Mucosa of rectum (tissue), 2 donors: Measurements from ENCODE around the gene P2RX3.
"Not testable (repeated sequence)": the region's sequence is repeated elsewhere in the genome, so short reads cannot be mapped to it uniquely, and the experiment has no call there.

Source experiments
- H3K27ac ChIP-seq, 2 donors: one replicate each; pipeline ENCODE4 v1.7.0; 2013; ENCODE audit warnings: inconsistent platforms in 2 of 2, low read depth in 2 of 2, low read length in 2 of 2
- H3K27me3 ChIP-seq, 2 donors: one replicate each; pipeline ENCODE4 v1.7.0; 2013; ENCODE audit warnings: low read length in 2 of 2; ENCODE audit not compliant: control insufficient read depth in 2 of 2, insufficient read depth in 2 of 2
- H3K36me3 ChIP-seq, 2 donors: one replicate each; pipeline ENCODE4 v1.7.0; 2013; ENCODE audit warnings: low read length in 2 of 2; ENCODE audit not compliant: control insufficient read depth in 2 of 2, insufficient read depth in 2 of 2
- H3K4me1 ChIP-seq, 2 donors: one replicate each; pipeline ENCODE4 v1.7.0; 2013; ENCODE audit warnings: low read length in 2 of 2, mild to moderate bottlenecking in 1 of 2; ENCODE audit not compliant: control insufficient read depth in 2 of 2, insufficient read depth in 2 of 2
- H3K4me3 ChIP-seq, 2 donors: one replicate each; pipeline ENCODE4 v1.7.0; 2013; ENCODE audit warnings: low read length in 2 of 2
- H3K9ac ChIP-seq, 2 donors: one replicate each; pipeline ENCODE4 v1.7.0; 2013; ENCODE audit warnings: low read length in 2 of 2, low read depth in 1 of 2, mild to moderate bottlenecking in 1 of 2
- H3K9me3 ChIP-seq, 2 donors: one replicate each; pipeline ENCODE4 v1.7.0; 2013; ENCODE audit warnings: low read length in 2 of 2; ENCODE audit not compliant: control insufficient read depth in 2 of 2
- donor health status: healthy.
- donor health status: Normal muscosa, but diverticular disease.

The P2RX3 gene

GRCh38 chr11:57336111-57336666 lies 2.0 kb upstream of the P2RX3 start:
- peaks cover 20 to 23% of the 10 kb centered on the region in 2 donors for H3K36me3 ChIP-seq
- peak overlapping the region; percentile 49 to 59 for H3K27ac ChIP-seq
- peak overlapping the region; percentile 63 to 78 for H3K9ac ChIP-seq
- no peaks in the 10 kb centered on the region for H3K27me3 ChIP-seq
- no peaks in the 10 kb centered on the region for H3K9me3 ChIP-seq
- H3K4me3 ChIP-seq = peak overlapping the region; percentile 79 to 89
- H3K4me1 ChIP-seq = peaks cover 11 to 15% of the 10 kb centered on the region in 2 donors

- not testable (repeated sequence) for H3K9ac ChIP-seq, H3K4me3 ChIP-seq, H3K9me3 ChIP-seq, H3K27me3 ChIP-seq, H3K27ac ChIP-seq
- peaks cover 15 to 17% of the 10 kb centered on the region in 2 donors for H3K36me3 ChIP-seq
- H3K4me1 ChIP-seq = peaks cover 11 to 15% of the 10 kb centered on the region in 2 donors
Observed at GRCh38 chr11:57336856-57337255, 1.3 kb upstream of the P2RX3 start.

GRCh38 chr11:57339328-57339727 lies 1.2 kb downstream of the P2RX3 start:
- Histone ChIP-seq H3K4me3 (no peak overlapping the region), H3K4me1 (peaks cover 8 to 14% of the 10 kb centered on the region in 2 donors), H3K9ac (no peak overlapping the region), H3K27ac (no peak overlapping the region), H3K36me3 (no peaks in the 10 kb centered on the region), H3K27me3 (no peaks in the 10 kb centered on the region), H3K9me3 (no peaks in the 10 kb centered on the region)

GRCh38 chr11:57340039-57340615 lies 2.0 kb downstream of the P2RX3 start:
- Histone ChIP-seq H3K36me3 (no peaks in the 10 kb centered on the region), H3K27ac (no peak overlapping the region), H3K4me1 (peaks cover 0 to 6% of the 10 kb centered on the region in 2 donors), H3K9ac (no peak overlapping the region), H3K27me3 (no peaks in the 10 kb centered on the region), H3K4me3 (no peak overlapping the region), H3K9me3 (no peaks in the 10 kb centered on the region)

GRCh38 chr11:57341250-57341808 lies 3.2 kb downstream of the P2RX3 start:
- Histone ChIP-seq H3K27ac (no peak overlapping the region), H3K9me3 (no peaks in the 10 kb centered on the region), H3K4me3 (no peak overlapping the region), H3K36me3 (no peaks in the 10 kb centered on the region), H3K4me1 (peaks cover 0 to 2% of the 10 kb centered on the region in 2 donors), H3K9ac (no peak overlapping the region), H3K27me3 (no peaks in the 10 kb centered on the region)

GRCh38 chr11:57342702-57343101 lies 4.5 kb downstream of the P2RX3 start:
- H3K9me3 ChIP-seq = no peaks in the 10 kb centered on the region
- no peaks in the 10 kb centered on the region for H3K36me3 ChIP-seq
- H3K9ac ChIP-seq = no peak overlapping the region
- no peak overlapping the region for H3K27ac ChIP-seq
- H3K27me3 ChIP-seq = no peaks in the 10 kb centered on the region
- H3K4me1 ChIP-seq = no peaks in the 10 kb centered on the region
- no peak overlapping the region for H3K4me3 ChIP-seq

GRCh38 chr11:57343825-57344224 lies 5.7 kb downstream of the P2RX3 start:
- Histone ChIP-seq H3K4me3 (no peak overlapping the region), H3K9me3 (no peaks in the 10 kb centered on the region), H3K27me3 (no peaks in the 10 kb centered on the region), H3K36me3 (no peaks in the 10 kb centered on the region), H3K27ac (no peak overlapping the region), H3K9ac (no peak overlapping the region), H3K4me1 (no peaks in the 10 kb centered on the region)

- peak overlapping the region in 1 of 2 donors; percentile 8 for H3K9ac ChIP-seq
- no peak overlapping the region for H3K4me3 ChIP-seq
- H3K36me3 ChIP-seq = no peaks in the 10 kb centered on the region
- H3K9me3 ChIP-seq = no peaks in the 10 kb centered on the region
- no peaks in the 10 kb centered on the region for H3K4me1 ChIP-seq
- no peak overlapping the region for H3K27ac ChIP-seq
- H3K27me3 ChIP-seq = no peaks in the 10 kb centered on the region
Observed at GRCh38 chr11:57344826-57345225, 6.7 kb downstream of the P2RX3 start.

GRCh38 chr11:57345555-57346211 lies 7.5 kb downstream of the P2RX3 start:
- H3K36me3 ChIP-seq = no peaks in the 10 kb centered on the region
- H3K4me3 ChIP-seq = no peak overlapping the region
- no peaks in the 10 kb centered on the region for H3K27me3 ChIP-seq
- H3K4me1 ChIP-seq = no peaks in the 10 kb centered on the region
- no peak overlapping the region for H3K27ac ChIP-seq
- H3K9ac ChIP-seq = peak overlapping the region in 1 of 2 donors; percentile 8
- no peaks in the 10 kb centered on the region for H3K9me3 ChIP-seq

GRCh38 chr11:57347336-57347735 lies 9.2 kb downstream of the P2RX3 start:
- H3K27ac ChIP-seq = no peak overlapping the region
- no peaks in the 10 kb centered on the region for H3K4me1 ChIP-seq
- H3K9me3 ChIP-seq = no peaks in the 10 kb centered on the region
- no peaks in the 10 kb centered on the region for H3K27me3 ChIP-seq
- H3K9ac ChIP-seq = no peak overlapping the region
- no peak overlapping the region for H3K4me3 ChIP-seq
- H3K36me3 ChIP-seq = no peaks in the 10 kb centered on the region
